Thyroid gland (tissue), 4 donors: ENCODE data around the gene CLOCK.

Experiments used
- CTCF ChIP-seq, 6 experiments: fragments of 200-600 bp in 3 of 6; fragments of 450-650 bp in 3 of 6; sonication (generic) in 3 of 6; IDR thresholded peaks; one replicate each; pipeline ENCODE4 v1.5.1; 2016 to 2019; ENCODE audit warnings: antibody characterized with exemption in 6 of 6, mild to moderate bottlenecking in 2 of 6, inconsistent platforms in 1 of 6, moderate library complexity in 1 of 6
- POLR2A ChIP-seq, 2 donors: fragments of 450-650 bp; IDR thresholded peaks; one replicate each; pipeline ENCODE4 v1.6.1; 2017; ENCODE audit warnings: antibody characterized with exemption in 2 of 2, mild to moderate bottlenecking in 2 of 2, moderate library complexity in 1 of 2

GRCh38 chr4:55397126-55397436, 149.6 kb downstream of the CLOCK start:
- no peak for TF ChIP-seq CTCF (IDR thresholded peaks at IDR 0.05)
- no peak for TF ChIP-seq POLR2A (IDR thresholded peaks at IDR 0.05)
